ENCODE results near the gene TYW1B.
"Not testable (repeated sequence)": the region's sequence is repeated elsewhere in the genome, so short reads cannot be mapped to it uniquely, and the experiment has no call there.

DNA sequence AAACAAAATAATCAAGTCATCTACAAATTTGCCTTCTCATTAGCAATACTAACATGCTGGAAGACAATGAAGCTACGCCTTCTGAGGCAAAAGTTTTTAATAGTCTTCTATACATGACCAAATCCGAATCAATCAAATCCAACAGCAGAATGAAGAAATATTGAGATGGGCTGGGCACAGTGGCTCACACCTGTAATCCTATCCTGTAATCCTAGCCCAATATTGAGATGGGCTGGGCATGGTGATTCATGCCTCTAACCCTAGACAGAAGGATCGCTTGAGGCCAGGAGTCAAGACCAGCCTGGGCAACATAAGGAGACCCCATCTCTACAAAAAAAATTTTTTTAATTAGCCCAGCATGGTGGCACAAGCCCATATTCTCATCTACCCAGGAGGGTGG lies 5.5 kb downstream of the TYW1B start:
- not testable (repeated sequence) for TF ChIP-seq ZNF274 (IDR thresholded peaks at IDR 0.05; ENCODE audit: low read depth, low read length); YY1 (IDR thresholded peaks at IDR 0.05; ENCODE audit: insufficient read depth, insufficient read length); SUZ12 (IDR thresholded peaks at IDR 0.05; ENCODE audit: extremely low read depth, insufficient read depth, insufficient read length)
